Right lobe of liver (tissue), 6 donors: ENCODE data around the gene NEU3. TPM values are rescaled to one million over a fixed set of nuclear protein-coding genes. Genes with fewer than 3 reads are reported as not detected.

Source experiments
- ATAC-seq, 4 donors: fragments of 200-7000 bp; cut with Tn5 transposase; one replicate each; pipeline ENCODE4 v1.9.1; 2020; ENCODE audit warnings: mild to moderate bottlenecking in 4 of 4, moderate library complexity in 4 of 4
- DNase-seq, 3 donors: peaks; one replicate each; pipeline ENCODE4 v3.0.0-alpha.2; 2020
- H3K27ac ChIP-seq, 3 donors: fragments of 200-600 bp; one replicate each; pipeline ENCODE4 v1.8.0; 2022
- H3K27me3 ChIP-seq, 2 donors: fragments of 200-600 bp; one replicate each; pipeline ENCODE4 v1.8.0; 2022
- H3K36me3 ChIP-seq, 4 donors: fragments of 200-600 bp; sonication (generic) in 1 of 4; one replicate each; pipeline versions ENCODE4 v1.5.1 to v1.8.0; 2017 to 2022; ENCODE audit warnings: control low read depth in 1 of 4
- H3K4me1 ChIP-seq, 4 donors: fragments of 200-600 bp; sonication (generic) in 1 of 4; one replicate each; pipeline versions ENCODE4 v1.5.1 to v1.8.0; 2017 to 2022; ENCODE audit warnings: control low read depth in 1 of 4
- H3K4me3 ChIP-seq, 3 donors: fragments of 200-600 bp; one replicate each; pipeline ENCODE4 v1.8.0; 2022
- H3K9me3 ChIP-seq, 4 donors: fragments of 200-600 bp; sonication (generic) in 1 of 4; one replicate each; pipeline versions ENCODE4 v1.5.1 to v1.8.0; 2017 to 2022; ENCODE audit warnings: control low read depth in 1 of 4
- POLR2A ChIP-seq: fragments of 450-650 bp; IDR thresholded peaks from one replicate; pipeline ENCODE4 v1.6.1; 2017; ENCODE audit warnings: antibody characterized with exemption, mild to moderate bottlenecking
- WGBS: methylation state at CpG from one replicate; pipeline ENCODE4 v1.1.6; 2018; ENCODE audit warnings: low coverage, low lambda C conversion rate; ENCODE audit not compliant: insufficient coverage; ENCODE audit errors: missing lambda C conversion rate; 5-methylcytosine and 5-hydroxymethylcytosine counted together
- intact Hi-C, 2 donors: fragments of 100-400 bp; cut with DNase I; formaldehyde crosslinking; loops; one replicate each; pipeline versions ENCODE4 v1.11.2 to v1.14.1; 2022
- total RNA-seq, 6 experiments: library from RNA; depleted of rRNA in 2 of 6; stranded (reverse); fragments of >200 nt in 2 of 6; fragmentation: NEBNext Ultra II Directional in 3 of 6; extraction: Animal tissue kit (Norgen Biotek cat#: 25700) in 3 of 6; gene quantifications; one replicate each; pipeline versions ENCODE4 v1.1.0 to v1.2.4, GENCODE V29; 2016 to 2023
- TF ChIP-seq, protein P1 (sequence below), 4 donors: fragments of 200-600 bp in 3 of 4; fragments of 450-650 bp in 1 of 4; IDR thresholded peaks; one replicate each; pipeline versions ENCODE4 v1.5.1 to v1.8.0; 2016 to 2022; ENCODE audit warnings: antibody characterized with exemption in 4 of 4, mild to moderate bottlenecking in 2 of 4
- donor health status: DM: no; HTN: yes; CAD: no.
- donor health status: DM: no; HTN: no; CAD: no.
- donor health status: DM: no; HTN: no; CAD: no.
- donor health status: DM: no; HTN: yes; CAD: no.
- donor health status: DM: no; HTN: yes; CAD: no.

Gene NEU3
- total RNA-seq, 6 experiments from 2014 or later, result 3.7 to 8.2 (median 6.2) TPM

DNA sequence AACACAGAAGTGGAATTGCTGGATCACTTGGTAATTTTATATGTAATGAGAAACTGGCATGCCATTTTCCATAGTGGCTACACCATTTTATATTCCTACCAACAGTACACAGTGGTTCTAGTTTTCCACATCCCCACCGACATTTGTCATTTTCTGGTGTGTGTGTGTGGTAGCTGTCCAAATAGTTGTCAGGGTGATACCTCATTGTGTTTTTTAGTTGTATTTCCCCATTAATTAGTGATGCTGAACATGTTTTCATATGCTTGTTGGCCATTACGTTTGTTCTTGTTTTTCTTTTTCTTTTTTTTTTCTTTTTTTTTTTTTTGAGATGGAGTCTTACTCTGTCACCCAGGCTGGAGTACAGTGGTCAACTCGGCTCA lies 12.2 kb downstream of the NEU3 start:
- DNase-seq, result no peak
- 90% methylated on average over 2 of the region's 3 CpGs for WGBS
- Histone ChIP-seq H3K36me3 (peaks cover 0 to 17% (median 5%) of the 10 kb centered on the region in 4 donors), H3K4me3 (no peak overlapping the region), H3K27me3 (no peaks in the 10 kb centered on the region), H3K27ac (no peak overlapping the region), H3K9me3 (no peaks in the 10 kb centered on the region), H3K4me1 (no peaks in the 10 kb centered on the region)
- intact Hi-C loops, result no loop called here
- ATAC-seq, result no peak
- TF ChIP-seq POLR2A, result no peak
- TF ChIP-seq, protein P1, sequence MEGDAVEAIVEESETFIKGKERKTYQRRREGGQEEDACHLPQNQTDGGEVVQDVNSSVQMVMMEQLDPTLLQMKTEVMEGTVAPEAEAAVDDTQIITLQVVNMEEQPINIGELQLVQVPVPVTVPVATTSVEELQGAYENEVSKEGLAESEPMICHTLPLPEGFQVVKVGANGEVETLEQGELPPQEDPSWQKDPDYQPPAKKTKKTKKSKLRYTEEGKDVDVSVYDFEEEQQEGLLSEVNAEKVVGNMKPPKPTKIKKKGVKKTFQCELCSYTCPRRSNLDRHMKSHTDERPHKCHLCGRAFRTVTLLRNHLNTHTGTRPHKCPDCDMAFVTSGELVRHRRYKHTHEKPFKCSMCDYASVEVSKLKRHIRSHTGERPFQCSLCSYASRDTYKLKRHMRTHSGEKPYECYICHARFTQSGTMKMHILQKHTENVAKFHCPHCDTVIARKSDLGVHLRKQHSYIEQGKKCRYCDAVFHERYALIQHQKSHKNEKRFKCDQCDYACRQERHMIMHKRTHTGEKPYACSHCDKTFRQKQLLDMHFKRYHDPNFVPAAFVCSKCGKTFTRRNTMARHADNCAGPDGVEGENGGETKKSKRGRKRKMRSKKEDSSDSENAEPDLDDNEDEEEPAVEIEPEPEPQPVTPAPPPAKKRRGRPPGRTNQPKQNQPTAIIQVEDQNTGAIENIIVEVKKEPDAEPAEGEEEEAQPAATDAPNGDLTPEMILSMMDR (IDR thresholded peaks at IDR 0.05), result no peak

GRCh38 chr11:75001686-75002085 lies 13.0 kb downstream of the NEU3 start:
- intact Hi-C loops, result no loop called here
- no peak for ATAC-seq
- WGBS, result 90% methylated on average over 2 of the region's 3 CpGs

DNA sequence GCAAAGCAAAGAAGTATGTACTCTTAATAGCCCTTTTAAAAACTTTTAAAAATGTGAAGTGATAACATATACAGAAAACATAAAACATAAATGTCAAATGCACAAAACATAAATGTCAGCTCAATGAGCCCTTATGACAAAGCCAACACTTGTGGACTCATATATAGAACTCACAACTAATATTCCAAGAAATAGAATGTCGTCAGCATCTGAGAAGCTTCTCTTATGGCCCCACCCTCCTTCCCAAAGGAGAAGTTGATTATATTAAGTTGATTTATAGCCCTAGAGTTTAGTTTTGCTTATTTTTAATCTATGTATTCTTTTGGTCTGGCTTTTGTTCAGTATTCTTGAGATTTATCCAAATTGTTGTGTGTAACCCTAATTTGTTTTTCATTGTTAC lies 13.8 kb downstream of the NEU3 start:
- no peak overlapping the region for H3K27ac ChIP-seq
- no peak for DNase-seq
- H3K9me3 ChIP-seq, result no peaks in the 10 kb centered on the region
- H3K27me3 ChIP-seq, result no peaks in the 10 kb centered on the region
- H3K4me3 ChIP-seq, result no peak overlapping the region
- no peak for TF ChIP-seq POLR2A
- TF ChIP-seq, protein P1 (IDR thresholded peaks at IDR 0.05), result no peak
- H3K36me3 ChIP-seq, result peaks cover 0 to 22% (median 5%) of the 10 kb centered on the region in 4 donors
- 83% methylated on average over 1 of the region's 1 CpG for WGBS
- no peak for ATAC-seq
- intact Hi-C loops, result no loop called here
- H3K4me1 ChIP-seq, result no peaks in the 10 kb centered on the region

More at GRCh38 chr11:75001686-75002085, 13.0 kb downstream of the NEU3 start:
- no peak for DNase-seq
- peaks cover 0 to 19% (median 5%) of the 10 kb centered on the region in 4 donors for H3K36me3 ChIP-seq
- TF ChIP-seq POLR2A, result no peak
- TF ChIP-seq, protein P1 (IDR thresholded peaks at IDR 0.05), result no peak
- no peak overlapping the region for H3K27ac ChIP-seq
- no peaks in the 10 kb centered on the region for H3K27me3 ChIP-seq
- H3K4me1 ChIP-seq, result no peaks in the 10 kb centered on the region
- H3K9me3 ChIP-seq, result no peaks in the 10 kb centered on the region
- no peak overlapping the region for H3K4me3 ChIP-seq

DNA sequence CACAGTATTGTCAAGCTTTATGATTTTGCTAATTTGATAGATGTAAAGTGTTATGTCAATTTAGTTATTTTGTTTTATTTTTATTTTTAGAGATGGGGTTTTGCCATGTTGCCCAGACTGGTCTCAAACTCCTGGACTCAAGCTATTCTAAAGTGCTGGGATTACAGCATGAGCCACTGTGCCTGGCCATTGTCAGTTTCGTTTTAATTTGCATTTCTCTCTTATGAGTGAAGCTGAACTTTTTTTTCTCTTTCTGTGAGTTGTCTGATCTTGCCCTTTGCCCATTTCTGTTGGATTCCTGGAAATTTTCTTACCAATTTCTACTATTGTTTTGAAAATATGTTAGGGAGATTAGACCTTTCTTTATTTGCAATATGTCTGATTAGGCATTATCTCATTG lies 15.5 kb downstream of the NEU3 start:
- 72% methylated on average over 1 of the region's 1 CpG for WGBS
- ATAC-seq, result no peak
- H3K36me3 ChIP-seq, result peaks cover 0 to 29% (median 5%) of the 10 kb centered on the region in 4 donors
- H3K27ac ChIP-seq, result no peak overlapping the region
- H3K4me1 ChIP-seq, result no peaks in the 10 kb centered on the region
- no peak overlapping the region for H3K4me3 ChIP-seq
- H3K27me3 ChIP-seq, result no peaks in the 10 kb centered on the region
- TF ChIP-seq POLR2A, result no peak
- TF ChIP-seq, protein P1 (IDR thresholded peaks at IDR 0.05), result no peak
- no peak for DNase-seq
- H3K9me3 ChIP-seq, result no peaks in the 10 kb centered on the region
- intact Hi-C loops, result no loop called here

- Histone ChIP-seq H3K4me1 (no peaks in the 10 kb centered on the region), H3K9me3 (no peaks in the 10 kb centered on the region), H3K27me3 (no peaks in the 10 kb centered on the region), H3K36me3 (peaks cover 0 to 22% (median 0%) of the 10 kb centered on the region in 4 donors), H3K27ac (no peak overlapping the region), H3K4me3 (no peak overlapping the region)
- ATAC-seq (no peak), DNase-seq (no peak)
- WGBS, result 75% methylated on average over 2 of the region's 2 CpGs
- intact Hi-C loops, result no loop called here
- TF ChIP-seq, protein P1 (IDR thresholded peaks at IDR 0.05), result no peak
- TF ChIP-seq POLR2A, result no peak
Measured at GRCh38 chr11:75011357-75011756, 22.6 kb downstream of the NEU3 start.
